Measurements from ENCODE around the gene FCGR2B. TPM values are rescaled to one million over a fixed set of nuclear protein-coding genes. Genes with fewer than 3 reads are reported as not detected.

The FCGR2B gene
- total RNA-seq, 4 donors from 2014 or later: 4.1 to 12.0 (median 7.7) TPM

DNA sequence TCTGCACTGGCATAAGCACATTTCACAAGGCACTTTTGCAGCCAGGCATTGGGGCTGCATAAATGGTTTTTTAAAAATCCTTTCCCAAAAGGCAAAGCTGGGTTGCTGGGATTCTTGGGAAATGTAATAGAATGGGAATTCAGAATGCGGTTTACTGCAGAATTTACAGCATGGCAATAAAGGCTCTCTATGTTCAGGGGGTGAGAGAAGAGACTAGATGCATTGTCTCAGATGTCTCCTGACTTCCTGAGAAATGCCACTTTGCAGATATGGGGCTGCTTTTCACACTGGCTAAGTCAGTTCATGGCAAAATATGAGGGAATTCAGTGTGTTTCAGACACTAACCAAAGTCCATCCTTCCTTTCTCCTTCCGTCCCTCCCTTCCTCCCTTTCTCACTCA lies 13.5 kb downstream of the FCGR2B start:
- WGBS, 2 donors: 92 to 96% methylated on average over 2 of the region's 2 CpGs
- H3K4me1 ChIP-seq: no peaks in the 10 kb centered on the region
- H3K9me3 ChIP-seq: no peaks in the 10 kb centered on the region
- H3K36me3 ChIP-seq: no peaks in the 10 kb centered on the region
- no peak for DNase-seq
- TF ChIP-seq POLR2A (IDR thresholded peaks at IDR 0.05) (no peak), CTCF (IDR thresholded peaks at IDR 0.05) (no peak)
- no peaks in the 10 kb centered on the region for H3K27me3 ChIP-seq
- no peak overlapping the region for H3K4me3 ChIP-seq (replicated peaks in 1 of 3)
- no peak overlapping the region for H3K27ac ChIP-seq
- intact Hi-C loops (cut with DNase I): no loop called here

DNA sequence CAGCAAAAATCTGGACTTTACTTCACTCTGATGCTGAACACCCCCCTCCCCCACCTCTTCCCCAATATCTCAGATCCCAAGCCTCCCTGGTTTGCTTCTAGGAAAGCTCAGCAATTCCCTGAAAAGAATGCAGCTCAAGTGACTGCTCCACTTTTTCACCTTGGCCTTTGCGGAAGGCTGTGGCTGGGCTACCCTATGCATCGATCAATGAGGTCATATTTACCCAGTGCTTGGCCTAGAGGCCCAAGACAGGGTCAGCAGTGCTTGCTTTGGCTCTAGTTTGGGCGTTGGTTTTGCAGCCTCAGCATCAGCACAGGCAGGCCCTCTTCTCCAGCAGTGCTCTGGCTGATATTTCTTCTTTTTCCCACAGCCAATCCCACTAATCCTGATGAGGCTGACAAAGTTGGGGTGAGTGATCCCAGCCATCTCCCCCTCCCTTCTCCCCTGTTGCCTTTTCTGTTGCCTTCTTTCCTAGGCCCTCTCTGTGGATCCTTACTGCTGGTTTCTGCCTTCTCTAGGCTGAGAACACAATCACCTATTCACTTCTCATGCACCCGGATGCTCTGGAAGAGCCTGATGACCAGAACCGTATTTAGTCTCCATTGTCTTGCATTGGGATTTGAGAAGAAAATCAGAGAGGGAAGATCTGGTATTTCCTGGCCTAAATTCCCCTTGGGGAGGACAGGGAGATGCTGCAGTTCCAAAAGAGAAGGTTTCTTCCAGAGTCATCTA lies 14.2 kb downstream of the FCGR2B start:
- intact Hi-C loops (cut with DNase I): no loop called here
- H3K4me1 ChIP-seq: no peaks in the 10 kb centered on the region
- 67 to 78% methylated on average over 5 of the region's 5 CpGs for WGBS, 2 donors
- H3K9me3 ChIP-seq: no peaks in the 10 kb centered on the region
- H3K27ac ChIP-seq: no peak overlapping the region
- H3K36me3 ChIP-seq: no peaks in the 10 kb centered on the region
- no peaks in the 10 kb centered on the region for H3K27me3 ChIP-seq
- H3K4me3 ChIP-seq (replicated peaks in 1 of 3): no peak overlapping the region
- DNase-seq: no peak
- no peak for TF ChIP-seq CTCF (IDR thresholded peaks at IDR 0.05)
- no peak for TF ChIP-seq POLR2A (IDR thresholded peaks at IDR 0.05)

DNA sequence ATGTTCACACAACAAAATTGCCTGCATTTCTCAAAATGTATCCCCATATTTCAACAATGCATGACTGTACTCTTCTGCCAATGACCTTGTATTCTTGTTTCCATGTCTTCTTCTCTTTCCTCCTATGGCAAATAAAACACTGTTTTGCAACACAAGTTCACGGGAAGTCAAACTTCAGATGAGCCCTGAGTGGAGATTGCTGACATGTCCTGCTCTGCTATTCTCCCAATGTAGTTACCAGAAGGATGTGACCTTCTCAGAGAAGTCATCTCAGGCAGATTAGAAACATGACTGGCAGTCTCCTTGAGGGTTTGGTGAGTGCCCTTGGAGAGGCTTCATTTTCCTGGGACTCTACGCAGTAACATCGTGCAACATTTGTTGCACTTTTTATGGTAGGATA lies 15.6 kb downstream of the FCGR2B start:
- Histone ChIP-seq H3K27me3 (no peaks in the 10 kb centered on the region), H3K27ac (no peak overlapping the region), H3K9me3 (no peaks in the 10 kb centered on the region), H3K36me3 (no peaks in the 10 kb centered on the region), H3K4me3 (replicated peaks in 1 of 3) (no peak overlapping the region), H3K4me1 (no peaks in the 10 kb centered on the region)
- intact Hi-C loops (cut with DNase I): no loop called here
- no peak for TF ChIP-seq POLR2A (IDR thresholded peaks at IDR 0.05)
- TF ChIP-seq CTCF (IDR thresholded peaks at IDR 0.05): no peak
- 91 to 97% methylated on average over 3 of the region's 3 CpGs for WGBS, 2 donors
- DNase-seq: no peak

GRCh38 chr1:161681879-161682278 lies 18.9 kb downstream of the FCGR2B start:
- H3K27me3 ChIP-seq: no peaks in the 10 kb centered on the region
- H3K4me1 ChIP-seq: no peaks in the 10 kb centered on the region
- DNase-seq: no peak
- no peaks in the 10 kb centered on the region for H3K36me3 ChIP-seq
- no peaks in the 10 kb centered on the region for H3K9me3 ChIP-seq
- TF ChIP-seq POLR2A (IDR thresholded peaks at IDR 0.05): no peak
- no peak for TF ChIP-seq CTCF (IDR thresholded peaks at IDR 0.05)
- intact Hi-C loops (cut with DNase I): no loop called here
- 86 to 90% methylated on average over 3 of the region's 3 CpGs for WGBS, 2 donors
- H3K27ac ChIP-seq: no peak overlapping the region
- no peak overlapping the region for H3K4me3 ChIP-seq (replicated peaks in 1 of 3)

- Histone ChIP-seq H3K36me3 (no peaks in the 10 kb centered on the region), H3K9me3 (no peaks in the 10 kb centered on the region), H3K27me3 (no peaks in the 10 kb centered on the region), H3K4me3 (replicated peaks in 1 of 3) (no peak overlapping the region), H3K27ac (no peak overlapping the region), H3K4me1 (no peaks in the 10 kb centered on the region)
- TF ChIP-seq CTCF (IDR thresholded peaks at IDR 0.05) (no peak), POLR2A (IDR thresholded peaks at IDR 0.05) (no peak)
- intact Hi-C loops (cut with DNase I): no loop called here
- no peak for DNase-seq
- 62 to 70% methylated on average over 3 of the region's 3 CpGs for WGBS, 2 donors
Measured at GRCh38 chr1:161688946-161689345, 26.0 kb downstream of the FCGR2B start.

Measured in thyroid gland (tissue), 4 donors.